ENCODE results near the gene NUP58.
A peak's percentile ranks its signal among the peaks of the same experiment; 100 is the strongest.
"Not testable (repeated sequence)": the region's sequence is repeated elsewhere in the genome, so short reads cannot be mapped to it uniquely, and the experiment has no call there.

Gene NUP58

GRCh38 chr13:25295701-25296100 is 5.7 kb upstream of the NUP58 start:
- H3K4me3 ChIP-seq (ENCODE audit: low read depth, low read length) = no peak overlapping the region
- no peak for TF ChIP-seq CTCF (IDR thresholded peaks at IDR 0.05; ENCODE audit: control insufficient read depth, extremely low read depth, insufficient read depth)
- no peak for DNase-seq (ENCODE audit: low read depth)

GRCh38 chr13:25300861-25301346 is 521 bp upstream of the NUP58 start:
- TF ChIP-seq CTCF (IDR thresholded peaks at IDR 0.05; ENCODE audit: control insufficient read depth, extremely low read depth, insufficient read depth) = no peak
- peak overlapping the region; percentile 75 for H3K4me3 ChIP-seq (ENCODE audit: low read depth, low read length)
- no peak for DNase-seq (ENCODE audit: low read depth)

- no peak for TF ChIP-seq CTCF (IDR thresholded peaks at IDR 0.05; ENCODE audit: control insufficient read depth, extremely low read depth, insufficient read depth)
- peak overlapping the region; percentile 75 for H3K4me3 ChIP-seq (ENCODE audit: low read depth, low read length)
- DNase-seq (ENCODE audit: low read depth) = no peak
These were observed 696 bp downstream of the NUP58 start for GRCh38 chr13:25302121-25302520.

- DNase-seq (ENCODE audit: low read depth) = no peak
- TF ChIP-seq CTCF (IDR thresholded peaks at IDR 0.05; ENCODE audit: control insufficient read depth, extremely low read depth, insufficient read depth) = no peak
- H3K4me3 ChIP-seq (ENCODE audit: low read depth, low read length) = no peak overlapping the region
These were observed 5.4 kb downstream of the NUP58 start for GRCh38 chr13:25306671-25307464.

- TF ChIP-seq CTCF (IDR thresholded peaks at IDR 0.05; ENCODE audit: control insufficient read depth, extremely low read depth, insufficient read depth) = no peak
- H3K4me3 ChIP-seq (ENCODE audit: low read depth, low read length) = no peak overlapping the region
- no peak for DNase-seq (ENCODE audit: low read depth)
These were observed 9.5 kb downstream of the NUP58 start for GRCh38 chr13:25310891-25311290.

GRCh38 chr13:25318946-25319345 is 17.5 kb downstream of the NUP58 start:
- DNase-seq (ENCODE audit: low read depth); H3K4me3 ChIP-seq (ENCODE audit: low read depth, low read length): not testable (repeated sequence)

GRCh38 chr13:25319771-25320170 is 18.3 kb downstream of the NUP58 start:
- no peak for DNase-seq (ENCODE audit: low read depth)
- no peak overlapping the region for H3K4me3 ChIP-seq (ENCODE audit: low read depth, low read length)
- TF ChIP-seq CTCF (IDR thresholded peaks at IDR 0.05; ENCODE audit: control insufficient read depth, extremely low read depth, insufficient read depth) = no peak

Measured in LNCaP clone FGC (cell line).